Epithelial cell of proximal tubule (primary cell): Measurements from ENCODE around the gene EYA3. TPM values are rescaled to one million over a fixed set of nuclear protein-coding genes. Genes with fewer than 3 reads are reported as not detected.

Source experiments
- DNase-seq: peaks from one replicate; pipeline ENCODE4 v3.0.0-alpha.2; 2011; ENCODE audit warnings: low read depth
- H3K4me3 ChIP-seq: 2 replicates; pipeline ENCODE4 v1.5.1; 2011; ENCODE audit warnings: low read depth, mild to moderate bottlenecking, low read length
- total RNA-seq: library from RNA; depleted of rRNA; stranded (reverse); fragments of >200 nt; gene quantifications from 2 replicates; pipeline ENCODE4 v1.2.3, GENCODE V29; 2015
- TF ChIP-seq, protein P1 (sequence below): conservative IDR thresholded peaks from 2 replicates; pipeline ENCODE4 v1.5.1; 2012; ENCODE audit warnings: low read depth, mild to moderate bottlenecking, low read length

The EYA3 gene
- total RNA-seq, 1 donor from 2014 or later, result 22.2 TPM

DNA sequence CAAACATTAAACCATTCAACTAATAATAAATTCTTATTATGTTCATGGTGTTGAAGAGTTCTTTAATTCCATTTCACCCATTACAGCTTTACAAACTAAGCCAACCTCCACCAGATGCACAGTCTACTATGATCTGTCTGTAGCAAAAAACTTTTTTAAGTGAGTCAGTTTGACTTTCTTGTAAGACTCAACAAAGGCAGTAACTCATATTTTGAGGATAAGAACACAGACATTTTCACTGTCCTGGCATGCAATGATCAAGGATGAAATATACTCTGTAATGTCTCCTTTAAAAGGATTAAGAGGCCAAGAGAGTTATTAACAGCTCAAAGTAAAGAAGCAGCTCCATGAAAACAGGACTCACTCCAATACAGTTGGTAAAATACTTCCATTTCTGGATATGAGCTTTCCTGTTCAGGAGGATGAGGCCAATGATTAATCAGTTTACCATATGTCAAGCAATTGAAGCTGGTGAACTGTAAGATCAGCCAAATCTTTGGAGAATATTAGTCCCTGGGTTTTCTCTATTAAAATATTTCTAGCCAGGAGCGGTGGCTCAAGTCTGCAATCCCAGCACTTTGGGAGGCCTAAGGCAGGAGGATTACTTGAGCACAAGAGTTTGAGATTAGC, 108.1 kb downstream of the EYA3 start:
- TF ChIP-seq, protein P1, sequence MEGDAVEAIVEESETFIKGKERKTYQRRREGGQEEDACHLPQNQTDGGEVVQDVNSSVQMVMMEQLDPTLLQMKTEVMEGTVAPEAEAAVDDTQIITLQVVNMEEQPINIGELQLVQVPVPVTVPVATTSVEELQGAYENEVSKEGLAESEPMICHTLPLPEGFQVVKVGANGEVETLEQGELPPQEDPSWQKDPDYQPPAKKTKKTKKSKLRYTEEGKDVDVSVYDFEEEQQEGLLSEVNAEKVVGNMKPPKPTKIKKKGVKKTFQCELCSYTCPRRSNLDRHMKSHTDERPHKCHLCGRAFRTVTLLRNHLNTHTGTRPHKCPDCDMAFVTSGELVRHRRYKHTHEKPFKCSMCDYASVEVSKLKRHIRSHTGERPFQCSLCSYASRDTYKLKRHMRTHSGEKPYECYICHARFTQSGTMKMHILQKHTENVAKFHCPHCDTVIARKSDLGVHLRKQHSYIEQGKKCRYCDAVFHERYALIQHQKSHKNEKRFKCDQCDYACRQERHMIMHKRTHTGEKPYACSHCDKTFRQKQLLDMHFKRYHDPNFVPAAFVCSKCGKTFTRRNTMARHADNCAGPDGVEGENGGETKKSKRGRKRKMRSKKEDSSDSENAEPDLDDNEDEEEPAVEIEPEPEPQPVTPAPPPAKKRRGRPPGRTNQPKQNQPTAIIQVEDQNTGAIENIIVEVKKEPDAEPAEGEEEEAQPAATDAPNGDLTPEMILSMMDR, result no peak
- no peak for DNase-seq
- no peak overlapping the region for H3K4me3 ChIP-seq

DNA sequence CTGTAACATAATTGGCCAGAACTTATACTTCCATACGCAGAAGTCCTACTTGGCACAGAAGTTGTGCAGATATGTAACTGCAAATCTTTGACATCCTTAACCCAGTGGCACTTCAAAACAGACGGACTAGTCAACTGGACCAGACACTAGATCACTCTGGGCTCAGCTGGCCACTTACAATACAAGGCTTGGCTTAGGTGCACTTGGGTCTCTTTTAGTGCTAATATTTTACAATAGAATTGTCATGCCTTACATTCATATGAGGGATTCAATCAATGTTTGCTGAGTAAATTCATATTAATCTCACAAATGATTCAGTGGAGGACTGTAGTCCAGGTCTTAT, 108.6 kb downstream of the EYA3 start:
- TF ChIP-seq, protein P1, result no peak
- DNase-seq, result no peak
- H3K4me3 ChIP-seq, result no peak overlapping the region

DNA sequence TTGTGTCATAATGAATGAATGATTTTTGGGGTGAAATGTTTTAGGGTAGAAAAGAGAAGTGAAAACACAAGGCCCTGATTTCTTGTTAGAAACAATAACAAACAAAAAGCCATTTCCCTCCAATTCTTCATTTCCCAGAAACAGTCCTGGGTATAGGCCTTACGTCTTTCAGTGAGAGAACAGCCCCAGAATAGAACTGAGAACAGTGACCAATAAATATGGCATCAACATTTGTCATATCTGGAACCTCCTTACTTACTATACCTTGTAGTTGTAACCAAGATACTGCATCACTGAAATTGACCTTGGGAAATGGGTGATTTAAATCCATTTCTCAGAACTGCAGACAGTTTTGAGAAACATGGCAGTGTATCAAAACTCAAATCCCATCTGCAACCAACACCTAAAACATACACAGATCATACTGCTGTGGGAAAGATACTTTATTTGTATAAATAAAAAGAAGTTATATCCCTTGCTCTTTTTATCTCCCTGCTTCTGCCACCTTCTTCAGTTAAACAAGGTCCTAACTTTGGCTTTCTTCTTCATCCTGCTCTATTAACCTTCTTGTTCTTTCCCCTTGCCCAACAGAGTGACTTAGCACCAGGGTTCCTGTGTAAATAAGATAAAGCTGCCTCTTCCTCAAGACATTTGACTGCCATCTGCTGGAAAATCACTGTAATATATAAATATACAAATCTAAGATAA, 109.1 kb downstream of the EYA3 start:
- DNase-seq, result peak; percentile 31
- H3K4me3 ChIP-seq, result no peak overlapping the region
- TF ChIP-seq, protein P1, result peak; percentile 54

GRCh38 chr1:27974417-27974781, 114.0 kb downstream of the EYA3 start:
- TF ChIP-seq, protein P1, result no peak
- no peak overlapping the region for H3K4me3 ChIP-seq
- DNase-seq, result no peak

GRCh38 chr1:27973771-27974416, 114.5 kb downstream of the EYA3 start:
- TF ChIP-seq, protein P1, result no peak
- no peak for DNase-seq
- no peak overlapping the region for H3K4me3 ChIP-seq

DNA sequence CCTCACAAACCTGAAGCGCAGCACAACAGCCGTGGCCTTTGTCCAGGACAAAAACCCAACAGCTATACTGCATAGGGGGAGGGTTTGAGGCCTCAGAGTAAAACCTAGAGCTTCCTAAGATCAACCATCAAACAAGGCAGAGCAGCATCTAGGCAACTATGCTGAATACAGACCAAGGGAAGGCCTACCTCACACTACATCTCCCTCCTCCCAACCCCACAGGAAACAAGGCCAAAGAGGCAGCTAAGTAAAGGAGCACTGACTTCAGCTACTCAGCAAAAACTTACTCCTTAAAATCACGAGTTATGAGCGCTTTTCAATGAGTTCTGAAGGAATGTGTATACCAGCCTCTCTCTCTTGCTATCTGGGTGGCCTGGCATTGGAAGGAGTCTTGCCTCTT, 116.3 kb downstream of the EYA3 start:
- TF ChIP-seq, protein P1, result no peak
- no peak overlapping the region for H3K4me3 ChIP-seq
- no peak for DNase-seq
